ENCODE results near the gene CALML3. TPM values are rescaled to one million over a fixed set of nuclear protein-coding genes. Genes with fewer than 3 reads are reported as not detected.

The CALML3 gene
- total RNA-seq, 1 donor from 2014 or later = not detected

GRCh38 chr10:5547931-5548660, 23.3 kb downstream of the CALML3 start:
- peak overlapping the region; percentile 48 for H3K4me3 ChIP-seq
- no peaks in the 10 kb centered on the region for H3K36me3 ChIP-seq
- TF ChIP-seq CTCF (IDR thresholded peaks at IDR 0.05; ENCODE audit: borderline replicate concordance) = no peak
- H3K9me3 ChIP-seq (replicated peaks) = peaks cover 12% of the 10 kb centered on the region
- peaks cover 5% of the 10 kb centered on the region for H3K27me3 ChIP-seq (ENCODE audit: low read depth)
- intact Hi-C loops (cut with micrococcal nuclease) = no loop called here
- peak; percentile 18 for DNase-seq
- H3K27ac ChIP-seq (replicated peaks) = peak overlapping the region; percentile 79
- peaks cover 36% of the 10 kb centered on the region for H3K4me1 ChIP-seq

GRCh38 chr10:5549462-5550249, 24.9 kb downstream of the CALML3 start:
- Histone ChIP-seq H3K36me3 (no peaks in the 10 kb centered on the region), H3K27ac (replicated peaks) (peak overlapping the region; percentile 79), H3K9me3 (replicated peaks) (no peaks in the 10 kb centered on the region), H3K4me1 (peaks cover 36% of the 10 kb centered on the region), H3K4me3 (no peak overlapping the region), H3K27me3 (ENCODE audit: low read depth) (peaks cover 16% of the 10 kb centered on the region)
- peak; percentile 3 for DNase-seq
- TF ChIP-seq CTCF (IDR thresholded peaks at IDR 0.05; ENCODE audit: borderline replicate concordance) = no peak
- intact Hi-C loops (cut with micrococcal nuclease) = no loop called here

GRCh38 chr10:5550250-5550545, 25.4 kb downstream of the CALML3 start:
- H3K9me3 ChIP-seq (replicated peaks) = no peaks in the 10 kb centered on the region
- intact Hi-C loops (cut with micrococcal nuclease) = no loop called here
- peak; percentile 5 for DNase-seq
- no peak overlapping the region for H3K4me3 ChIP-seq
- H3K27ac ChIP-seq (replicated peaks) = no peak overlapping the region
- H3K27me3 ChIP-seq (ENCODE audit: low read depth) = peaks cover 16% of the 10 kb centered on the region
- H3K36me3 ChIP-seq = no peaks in the 10 kb centered on the region
- TF ChIP-seq CTCF (IDR thresholded peaks at IDR 0.05; ENCODE audit: borderline replicate concordance) = no peak
- peaks cover 36% of the 10 kb centered on the region for H3K4me1 ChIP-seq

- no peak overlapping the region for H3K27ac ChIP-seq (replicated peaks)
- H3K9me3 ChIP-seq (replicated peaks) = no peaks in the 10 kb centered on the region
- H3K4me3 ChIP-seq = no peak overlapping the region
- peak; percentile 11 for DNase-seq
- peaks cover 31% of the 10 kb centered on the region for H3K4me1 ChIP-seq
- H3K36me3 ChIP-seq = no peaks in the 10 kb centered on the region
- intact Hi-C loops (cut with micrococcal nuclease) = no loop called here
- peaks cover 16% of the 10 kb centered on the region for H3K27me3 ChIP-seq (ENCODE audit: low read depth)
- TF ChIP-seq CTCF (IDR thresholded peaks at IDR 0.05; ENCODE audit: borderline replicate concordance) = no peak
Measured at GRCh38 chr10:5550621-5551530, 26.1 kb downstream of the CALML3 start.

All from left ventricle myocardium inferior (tissue), 1 donor.